OCI-LY3 (cell line): ENCODE measurements around the gene HSD17B7.

Experiments used
- H2AFZ ChIP-seq: fragments of 200-600, 300-600 bp; shearing (Covaris generic); 2 replicates; pipeline ENCODE4 v1.6.0; 2014; ENCODE audit warnings: antibody characterized with exemption, low read depth, low read length
- H3K27ac ChIP-seq: fragments of 200-600, 300-600 bp; sonication (generic); 2 replicates; pipeline ENCODE4 v1.5.1; 2014; ENCODE audit warnings: mild to moderate bottlenecking, low read length, moderate library complexity, mixed read lengths
- H3K27me3 ChIP-seq: fragments of 200-600, 300-600 bp; sonication (generic); 2 replicates; pipeline ENCODE4 v1.6.1; 2014; ENCODE audit warnings: low read depth, low read length, mixed read lengths
- H3K36me3 ChIP-seq: fragments of 200-600, 300-600 bp; sonication (generic); replicated peaks from 2 replicates; pipeline ENCODE3; 2014; ENCODE audit warnings: low read depth, low read length, mixed read lengths
- H3K4me1 ChIP-seq: fragments of 300-600, 200-600 bp; sonication (generic); 2 replicates; pipeline ENCODE4 v1.6.1; 2014; ENCODE audit warnings: low read length, mixed read lengths
- H3K4me2 ChIP-seq: fragments of 200-600, 300-600 bp; sonication (generic); 2 replicates; pipeline ENCODE4 v1.6.1; 2014; ENCODE audit warnings: low read length, mixed read lengths
- H3K4me3 ChIP-seq: fragments of 300-600, 200-600 bp; sonication (generic); 2 replicates; pipeline ENCODE4 v1.5.1; 2014; ENCODE audit warnings: antibody characterized with exemption, mild to moderate bottlenecking, low read length, moderate library complexity
- H3K79me2 ChIP-seq: fragments of 300-600, 200-600 bp; shearing (Covaris generic); 2 replicates; pipeline ENCODE4 v1.6.1; 2014; ENCODE audit warnings: mild to moderate bottlenecking, low read length, mixed read lengths
- H3K9ac ChIP-seq: fragments of 300-600, 200-600 bp; shearing (Covaris generic); 2 replicates; pipeline ENCODE4 v1.6.0; 2014; ENCODE audit warnings: mild to moderate bottlenecking, low read length, moderate library complexity
- H3K9me3 ChIP-seq: fragments of 200-600, 300-600 bp; shearing (Covaris generic); 2 replicates; pipeline ENCODE4 v1.6.1; 2014; ENCODE audit warnings: low read length, mixed read lengths; ENCODE audit not compliant: insufficient read depth
- H4K20me1 ChIP-seq: fragments of 200-600, 300-600 bp; sonication (generic); 2 replicates; pipeline ENCODE4 v1.6.1; 2016; ENCODE audit warnings: low read length, mixed read lengths; ENCODE audit not compliant: insufficient read depth
- EZH2phosphoT487 ChIP-seq: fragments of 200-600 bp; shearing (Covaris generic); IDR thresholded peaks from 2 replicates; pipeline ENCODE4 v1.6.1; 2018; ENCODE audit warnings: antibody characterized with exemption, mixed run types, low read depth
- TF ChIP-seq, protein P1 (sequence below): fragments of 200-600, 300-600 bp; sonication (generic); IDR thresholded peaks from 2 replicates; pipeline ENCODE4 v1.5.1; 2014; ENCODE audit warnings: antibody characterized with exemption, low read length, low read depth

HSD17B7 gene

DNA sequence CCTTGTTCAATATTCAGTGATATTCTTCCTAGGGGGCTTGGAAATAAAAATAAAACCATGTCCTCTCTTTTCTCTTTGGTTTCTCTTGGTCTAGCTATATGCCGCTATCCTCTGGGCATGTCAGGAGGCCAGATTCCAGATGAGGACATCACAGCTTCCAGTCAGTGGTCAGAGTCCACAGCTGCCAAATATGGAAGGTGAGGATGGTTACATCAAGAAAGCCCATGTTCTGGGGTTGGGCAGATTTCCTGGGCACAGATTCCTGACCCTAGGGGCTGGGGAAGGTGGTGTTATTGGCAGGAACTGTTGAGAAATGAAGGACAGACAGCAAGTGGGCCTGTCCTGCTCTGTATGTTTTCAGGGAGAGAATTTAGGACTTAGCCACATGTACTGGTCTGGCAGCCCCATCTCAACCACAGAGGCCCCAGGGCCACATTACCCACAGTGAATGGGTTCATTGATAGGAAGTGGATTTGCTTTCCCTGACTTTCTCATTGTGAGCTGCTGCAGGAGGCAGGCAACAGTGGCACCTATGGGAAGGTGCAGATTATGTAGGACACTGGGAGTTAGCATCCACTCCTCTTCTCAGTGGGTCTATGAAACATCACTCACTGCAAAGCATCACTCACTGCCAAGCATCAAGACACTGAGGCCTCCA is 37.4 kb upstream of the HSD17B7 start:
- H3K9me3 ChIP-seq = no peaks in the 10 kb centered on the region
- no peaks in the 10 kb centered on the region for H3K36me3 ChIP-seq
- no peaks in the 10 kb centered on the region for H3K4me1 ChIP-seq
- no peaks in the 10 kb centered on the region for H3K27me3 ChIP-seq
- no peak overlapping the region for H3K9ac ChIP-seq
- H3K79me2 ChIP-seq = no peaks in the 10 kb centered on the region
- no peak overlapping the region for H3K4me3 ChIP-seq
- no peaks in the 10 kb centered on the region for H4K20me1 ChIP-seq
- no peak overlapping the region for H2AFZ ChIP-seq
- no peak for TF ChIP-seq EZH2phosphoT487
- TF ChIP-seq, protein P1, sequence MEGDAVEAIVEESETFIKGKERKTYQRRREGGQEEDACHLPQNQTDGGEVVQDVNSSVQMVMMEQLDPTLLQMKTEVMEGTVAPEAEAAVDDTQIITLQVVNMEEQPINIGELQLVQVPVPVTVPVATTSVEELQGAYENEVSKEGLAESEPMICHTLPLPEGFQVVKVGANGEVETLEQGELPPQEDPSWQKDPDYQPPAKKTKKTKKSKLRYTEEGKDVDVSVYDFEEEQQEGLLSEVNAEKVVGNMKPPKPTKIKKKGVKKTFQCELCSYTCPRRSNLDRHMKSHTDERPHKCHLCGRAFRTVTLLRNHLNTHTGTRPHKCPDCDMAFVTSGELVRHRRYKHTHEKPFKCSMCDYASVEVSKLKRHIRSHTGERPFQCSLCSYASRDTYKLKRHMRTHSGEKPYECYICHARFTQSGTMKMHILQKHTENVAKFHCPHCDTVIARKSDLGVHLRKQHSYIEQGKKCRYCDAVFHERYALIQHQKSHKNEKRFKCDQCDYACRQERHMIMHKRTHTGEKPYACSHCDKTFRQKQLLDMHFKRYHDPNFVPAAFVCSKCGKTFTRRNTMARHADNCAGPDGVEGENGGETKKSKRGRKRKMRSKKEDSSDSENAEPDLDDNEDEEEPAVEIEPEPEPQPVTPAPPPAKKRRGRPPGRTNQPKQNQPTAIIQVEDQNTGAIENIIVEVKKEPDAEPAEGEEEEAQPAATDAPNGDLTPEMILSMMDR = no peak
- H3K27ac ChIP-seq = no peak overlapping the region
- H3K4me2 ChIP-seq = no peak overlapping the region

DNA sequence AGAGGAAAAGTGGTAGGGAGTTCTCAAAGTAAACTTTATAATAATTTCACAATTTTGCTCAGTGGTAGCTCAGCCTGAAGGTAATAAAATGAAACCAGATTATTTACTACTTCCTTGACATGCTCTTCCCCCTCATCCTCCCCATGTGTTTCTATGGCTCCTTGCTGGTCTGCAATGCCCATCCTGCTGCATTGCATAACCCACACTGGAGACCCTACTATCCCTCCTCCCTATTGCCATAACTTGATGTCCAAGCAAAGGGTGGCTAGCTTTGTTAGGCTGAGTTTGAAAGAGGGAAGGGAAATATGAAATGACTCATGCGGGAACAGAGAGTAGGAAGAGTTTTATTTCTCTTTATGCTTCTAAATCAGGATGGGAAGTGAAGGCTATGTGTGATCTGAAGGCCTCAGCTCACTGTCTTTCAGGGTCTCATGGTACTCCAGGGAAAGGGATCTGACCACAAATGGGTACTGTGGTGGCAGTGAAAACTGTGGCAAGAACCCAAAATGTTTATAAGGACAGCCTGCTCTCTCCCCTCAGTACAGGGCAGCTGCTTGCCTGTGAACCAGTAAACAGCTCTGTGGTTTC is 36.4 kb upstream of the HSD17B7 start:
- Histone ChIP-seq H3K4me1 (no peaks in the 10 kb centered on the region), H3K9me3 (no peaks in the 10 kb centered on the region), H3K4me3 (no peak overlapping the region), H4K20me1 (no peaks in the 10 kb centered on the region), H3K79me2 (no peaks in the 10 kb centered on the region), H2AFZ (no peak overlapping the region), H3K27ac (no peak overlapping the region), H3K36me3 (no peaks in the 10 kb centered on the region), H3K9ac (no peak overlapping the region), H3K4me2 (no peak overlapping the region), H3K27me3 (no peaks in the 10 kb centered on the region)
- TF ChIP-seq, protein P1 = no peak
- no peak for TF ChIP-seq EZH2phosphoT487

DNA sequence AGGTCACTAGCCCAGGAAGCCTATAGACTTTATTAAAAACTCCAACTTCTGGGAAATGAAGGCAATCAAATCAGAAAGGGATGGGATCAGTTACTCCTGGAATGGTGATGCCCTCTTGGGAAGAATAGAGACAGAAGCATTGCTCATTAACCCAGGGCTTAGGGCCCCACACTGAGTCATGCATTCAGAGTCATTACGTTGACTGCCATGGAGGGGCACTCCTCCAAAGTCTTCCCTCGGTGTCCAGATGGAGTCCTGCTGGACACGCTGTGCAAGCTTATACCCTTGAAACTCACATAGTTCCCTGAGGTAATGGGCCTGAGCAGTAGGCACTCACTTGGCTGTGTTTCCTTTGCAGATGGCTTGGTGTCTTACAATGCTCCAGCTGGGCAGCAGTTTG is 35.2 kb upstream of the HSD17B7 start:
- no peaks in the 10 kb centered on the region for H4K20me1 ChIP-seq
- H2AFZ ChIP-seq = no peak overlapping the region
- H3K9ac ChIP-seq = no peak overlapping the region
- H3K36me3 ChIP-seq = no peaks in the 10 kb centered on the region
- H3K27me3 ChIP-seq = no peaks in the 10 kb centered on the region
- no peaks in the 10 kb centered on the region for H3K4me1 ChIP-seq
- no peak overlapping the region for H3K4me2 ChIP-seq
- no peaks in the 10 kb centered on the region for H3K79me2 ChIP-seq
- no peak overlapping the region for H3K27ac ChIP-seq
- H3K9me3 ChIP-seq = no peaks in the 10 kb centered on the region
- no peak overlapping the region for H3K4me3 ChIP-seq
- TF ChIP-seq, protein P1 = no peak
- TF ChIP-seq EZH2phosphoT487 = no peak

DNA sequence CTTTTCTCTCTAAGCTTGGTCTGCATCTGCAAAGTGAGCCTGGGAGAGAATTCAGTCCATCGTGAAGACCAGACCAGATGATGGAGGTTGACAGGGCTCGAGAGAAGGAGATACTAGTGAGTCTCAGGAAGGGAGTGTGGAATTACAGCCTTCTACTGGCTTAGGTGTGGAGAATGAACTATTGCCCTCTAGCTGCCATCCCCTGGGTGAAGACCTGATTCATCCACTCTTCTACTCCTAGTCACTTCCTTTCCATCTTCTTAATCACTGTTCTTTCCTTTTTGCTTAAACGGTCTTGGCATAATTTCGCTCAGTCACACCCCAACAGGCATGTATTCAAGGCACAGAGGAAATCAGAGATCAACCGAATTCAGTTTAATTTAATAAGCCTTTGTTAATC is 34.0 kb upstream of the HSD17B7 start:
- Histone ChIP-seq H3K36me3 (no peaks in the 10 kb centered on the region), H3K9me3 (no peaks in the 10 kb centered on the region), H3K4me3 (no peak overlapping the region), H3K9ac (no peak overlapping the region), H3K27me3 (no peaks in the 10 kb centered on the region), H3K4me1 (no peaks in the 10 kb centered on the region), H4K20me1 (no peaks in the 10 kb centered on the region), H3K27ac (no peak overlapping the region), H3K4me2 (no peak overlapping the region), H2AFZ (no peak overlapping the region), H3K79me2 (no peaks in the 10 kb centered on the region)
- TF ChIP-seq EZH2phosphoT487 = no peak
- TF ChIP-seq, protein P1 = no peak; the same call in 1 of the 2 replicates
